Measurements from ENCODE around the gene YBEY. TPM values are rescaled to one million over a fixed set of nuclear protein-coding genes. Genes with fewer than 3 reads are reported as not detected.

YBEY gene
- total RNA-seq, 1 experiment from 2014 or later: 18.8 TPM

GRCh38 chr21:46287541-46287940 lies 1.4 kb downstream of the YBEY start:
- Histone ChIP-seq H3K9me3 (ENCODE audit: low read depth, low read length, poor library complexity, severe bottlenecking) (no peaks in the 10 kb centered on the region), H3K27ac (ENCODE audit: low read depth, low read length, poor library complexity, severe bottlenecking) (no peak overlapping the region), H3K36me3 (ENCODE audit: insufficient read depth, low read length, poor library complexity, severe bottlenecking) (peaks cover 30% of the 10 kb centered on the region), H3K4me3 (ENCODE audit: low read depth, low read length, poor library complexity, severe bottlenecking) (peak overlapping the region; percentile 97), H3K4me1 (ENCODE audit: insufficient read depth, low read length, poor library complexity, severe bottlenecking) (peaks cover 41% of the 10 kb centered on the region), H3K27me3 (replicated peaks; ENCODE audit: insufficient read depth, low read depth, low read length, poor library complexity) (no peaks in the 10 kb centered on the region)
- CTCF ChIA-PET: no interaction called here
- intact Hi-C loops (cut with micrococcal nuclease; ENCODE audit: unreplicated experiment): no loop called here
- TF ChIP-seq CTCF (conservative IDR thresholded peaks at IDR 0.05; ENCODE audit: low read depth, low read length) (no peak), EZH2 (IDR thresholded peaks at IDR 0.05; ENCODE audit: borderline replicate concordance, low read depth, low read length, poor library complexity, severe bottlenecking) (no peak)
- POLR2A ChIA-PET (ENCODE audit: low non-redundant PET): no interaction called here
- no TSS peak for BruUV-seq (replicated peaks)
- DNase-seq (ENCODE audit: low spot score): no peak

DNA sequence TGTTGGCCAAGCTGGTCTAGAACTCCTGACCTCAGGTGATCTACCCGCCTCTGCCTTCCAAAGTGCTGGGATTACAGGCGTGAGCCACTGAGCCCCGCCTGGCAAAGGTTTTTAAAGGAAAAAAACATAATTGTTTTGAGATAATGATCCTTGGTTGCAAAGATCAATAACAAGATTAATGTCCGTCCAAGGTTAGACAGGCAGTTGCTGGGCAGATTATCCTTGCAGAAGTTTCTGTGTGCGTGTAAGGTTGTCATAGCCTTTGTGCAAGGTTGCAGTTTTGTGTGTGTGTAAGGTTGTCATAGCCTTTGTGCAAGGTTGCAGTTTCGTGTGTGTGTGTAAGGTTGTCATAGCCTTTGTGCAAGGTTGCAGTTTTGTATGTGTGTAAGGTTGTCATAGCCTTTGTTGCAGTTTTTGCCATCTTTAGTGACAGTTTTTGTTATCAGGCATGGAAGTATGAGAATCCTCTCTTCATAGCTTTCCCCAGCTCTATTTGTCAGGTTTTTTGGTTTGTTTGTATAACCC lies 3.6 kb downstream of the YBEY start:
- intact Hi-C loops (cut with micrococcal nuclease; ENCODE audit: unreplicated experiment): no loop called here
- CTCF ChIA-PET: no interaction called here
- DNase-seq (ENCODE audit: low spot score): no peak
- Histone ChIP-seq H3K27ac (ENCODE audit: low read depth, low read length, poor library complexity, severe bottlenecking) (no peak overlapping the region), H3K4me3 (ENCODE audit: low read depth, low read length, poor library complexity, severe bottlenecking) (no peak overlapping the region), H3K4me1 (ENCODE audit: insufficient read depth, low read length, poor library complexity, severe bottlenecking) (peaks cover 23% of the 10 kb centered on the region), H3K27me3 (replicated peaks; ENCODE audit: insufficient read depth, low read depth, low read length, poor library complexity) (no peaks in the 10 kb centered on the region), H3K36me3 (ENCODE audit: insufficient read depth, low read length, poor library complexity, severe bottlenecking) (peaks cover 12% of the 10 kb centered on the region), H3K9me3 (ENCODE audit: low read depth, low read length, poor library complexity, severe bottlenecking) (no peaks in the 10 kb centered on the region)
- TF ChIP-seq CTCF (conservative IDR thresholded peaks at IDR 0.05; ENCODE audit: low read depth, low read length) (no peak), EZH2 (IDR thresholded peaks at IDR 0.05; ENCODE audit: borderline replicate concordance, low read depth, low read length, poor library complexity, severe bottlenecking) (no peak)
- no TSS peak for BruUV-seq (replicated peaks)
- POLR2A ChIA-PET (ENCODE audit: low non-redundant PET): interaction anchor here (0.6 kb wide), 1 partner anchor 12 kb away, joined by 3 read pairs; no protein-coding TSS in a partner anchor

- DNase-seq (ENCODE audit: low spot score): no peak
- H3K27me3 ChIP-seq (replicated peaks; ENCODE audit: insufficient read depth, low read depth, low read length, poor library complexity): no peaks in the 10 kb centered on the region
- H3K36me3 ChIP-seq (ENCODE audit: insufficient read depth, low read length, poor library complexity, severe bottlenecking): peaks cover 12% of the 10 kb centered on the region
- H3K4me3 ChIP-seq (ENCODE audit: low read depth, low read length, poor library complexity, severe bottlenecking): no peak overlapping the region
- ChIA-PET POLR2A (ENCODE audit: low non-redundant PET) (no interaction called here), CTCF (no interaction called here)
- H3K9me3 ChIP-seq (ENCODE audit: low read depth, low read length, poor library complexity, severe bottlenecking): no peaks in the 10 kb centered on the region
- peaks cover 32% of the 10 kb centered on the region for H3K4me1 ChIP-seq (ENCODE audit: insufficient read depth, low read length, poor library complexity, severe bottlenecking)
- intact Hi-C loops (cut with micrococcal nuclease; ENCODE audit: unreplicated experiment): no loop called here
- no TSS peak for BruUV-seq (replicated peaks)
- TF ChIP-seq CTCF (conservative IDR thresholded peaks at IDR 0.05; ENCODE audit: low read depth, low read length) (no peak), EZH2 (IDR thresholded peaks at IDR 0.05; ENCODE audit: borderline replicate concordance, low read depth, low read length, poor library complexity, severe bottlenecking) (no peak)
- no peak overlapping the region for H3K27ac ChIP-seq (ENCODE audit: low read depth, low read length, poor library complexity, severe bottlenecking)
Observed at GRCh38 chr21:46291561-46291960, 5.4 kb downstream of the YBEY start.
